ENCODE data around the gene TYW1B. TPM values are rescaled to one million over a fixed set of nuclear protein-coding genes. Genes with fewer than 3 reads are reported as not detected.
"Not testable (repeated sequence)": the region's sequence is repeated elsewhere in the genome, so short reads cannot be mapped to it uniquely, and the experiment has no call there.

Gene TYW1B
- total RNA-seq, 1 donor from 2014 or later: 2.3 TPM

DNA sequence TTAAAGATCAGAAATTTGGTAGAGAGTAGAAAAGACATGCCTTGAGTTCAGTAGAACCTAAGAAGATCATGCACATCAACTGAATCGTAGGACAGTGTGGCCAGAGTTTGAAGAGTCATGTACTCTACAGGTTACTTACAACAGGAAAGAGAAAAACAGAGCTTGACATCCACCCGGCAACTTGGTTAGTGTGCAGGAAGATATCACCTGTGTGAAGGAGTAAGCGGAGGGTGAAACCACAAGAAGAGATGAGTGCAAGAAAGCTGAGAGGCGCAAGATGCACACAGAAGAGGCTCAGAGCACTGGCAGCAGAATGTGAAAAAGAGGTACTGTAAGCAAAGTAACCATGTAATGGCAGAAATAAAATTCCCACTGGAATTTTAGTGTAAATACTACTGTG lies 179.4 kb downstream of the TYW1B start:
- H3K9me3 Mint-ChIP-seq (ENCODE audit: unreplicated experiment); H3K27me3 Mint-ChIP-seq (ENCODE audit: unreplicated experiment); H3K27ac Mint-ChIP-seq (ENCODE audit: unreplicated experiment); H3K4me1 Mint-ChIP-seq (ENCODE audit: unreplicated experiment); H3K36me3 Mint-ChIP-seq (ENCODE audit: unreplicated experiment); DNase-seq (ENCODE audit: extremely low spot score, unreplicated experiment); H3K4me3 Mint-ChIP-seq (ENCODE audit: unreplicated experiment): not testable (repeated sequence)

DNA sequence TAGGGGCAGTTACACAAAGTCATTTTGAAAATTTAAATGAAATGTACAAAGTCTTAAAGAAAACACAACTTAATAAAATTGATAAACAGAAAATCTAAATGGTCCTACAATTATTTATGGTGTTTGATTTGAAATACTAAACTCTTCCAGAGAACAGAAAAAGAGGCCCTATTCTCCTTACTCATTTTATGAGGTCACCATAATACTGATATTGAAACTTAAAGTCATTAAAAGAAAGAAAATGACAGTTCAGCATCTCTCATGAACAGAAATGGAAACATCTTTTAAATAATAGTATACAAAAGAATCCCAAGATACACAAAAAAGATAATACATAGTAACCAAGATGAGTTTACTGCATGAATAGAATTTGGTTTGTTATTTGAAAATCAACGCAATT lies 184.3 kb downstream of the TYW1B start:
- H3K4me3 Mint-ChIP-seq (ENCODE audit: unreplicated experiment); H3K27ac Mint-ChIP-seq (ENCODE audit: unreplicated experiment); DNase-seq (ENCODE audit: extremely low spot score, unreplicated experiment); H3K9me3 Mint-ChIP-seq (ENCODE audit: unreplicated experiment); H3K36me3 Mint-ChIP-seq (ENCODE audit: unreplicated experiment); H3K4me1 Mint-ChIP-seq (ENCODE audit: unreplicated experiment); H3K27me3 Mint-ChIP-seq (ENCODE audit: unreplicated experiment): not testable (repeated sequence)

DNA sequence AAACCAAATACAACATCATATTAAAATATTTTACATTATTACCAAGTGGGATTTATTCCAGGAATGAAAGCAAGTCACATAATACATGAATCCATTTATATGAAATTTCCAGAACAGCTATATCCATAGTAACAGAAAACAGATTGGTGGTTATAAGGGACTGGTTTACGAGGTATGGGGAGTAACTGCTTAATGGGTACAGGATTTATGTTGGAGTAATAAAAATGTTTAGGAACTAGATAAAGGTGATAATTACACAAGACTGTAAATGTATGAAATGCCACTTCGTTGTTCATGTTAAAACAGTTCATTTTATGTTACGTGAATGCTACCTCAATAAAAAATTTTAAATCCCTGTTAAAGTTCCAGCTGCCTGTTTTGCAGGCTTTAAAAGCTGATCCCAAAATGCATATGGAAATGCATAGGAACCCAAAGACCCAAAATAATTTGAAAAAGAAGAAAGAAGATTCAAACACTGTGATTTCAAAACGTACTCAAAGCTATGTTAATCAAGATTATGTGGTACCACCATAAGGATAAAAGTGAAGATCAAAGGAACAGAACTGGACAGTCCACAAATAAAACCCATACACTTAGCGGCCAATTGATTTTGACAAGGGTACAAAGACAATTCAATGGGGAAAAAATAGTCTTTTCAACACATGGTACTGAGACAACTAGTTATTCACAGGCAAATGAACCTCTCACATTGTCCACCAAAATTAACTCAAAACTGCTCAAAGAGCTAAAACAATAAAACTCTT lies 186.3 kb downstream of the TYW1B start:
- H3K27me3 Mint-ChIP-seq (ENCODE audit: unreplicated experiment); H3K36me3 Mint-ChIP-seq (ENCODE audit: unreplicated experiment); H3K4me3 Mint-ChIP-seq (ENCODE audit: unreplicated experiment); H3K9me3 Mint-ChIP-seq (ENCODE audit: unreplicated experiment); H3K4me1 Mint-ChIP-seq (ENCODE audit: unreplicated experiment); H3K27ac Mint-ChIP-seq (ENCODE audit: unreplicated experiment); DNase-seq (ENCODE audit: extremely low spot score, unreplicated experiment): not testable (repeated sequence)

DNA sequence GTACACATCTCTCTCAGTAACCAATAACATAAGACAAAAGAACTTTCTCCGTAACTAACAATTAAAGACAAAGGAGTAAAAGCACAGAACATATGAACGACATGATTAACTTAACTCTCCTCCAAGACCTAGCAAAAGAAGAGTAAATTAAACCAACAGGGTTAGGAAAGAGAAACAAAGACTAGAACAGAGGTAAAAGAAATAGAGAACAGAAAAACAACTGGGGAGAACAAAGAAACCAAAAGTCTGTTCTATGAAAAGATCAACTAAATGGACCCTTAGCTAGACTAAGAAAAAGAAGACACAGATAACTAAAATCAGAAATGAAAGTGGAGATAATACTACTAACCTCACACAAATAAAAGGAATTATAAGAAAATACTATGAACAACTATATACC lies 187.3 kb downstream of the TYW1B start:
- H3K4me3 Mint-ChIP-seq (ENCODE audit: unreplicated experiment); H3K4me1 Mint-ChIP-seq (ENCODE audit: unreplicated experiment); H3K27me3 Mint-ChIP-seq (ENCODE audit: unreplicated experiment); H3K27ac Mint-ChIP-seq (ENCODE audit: unreplicated experiment); H3K36me3 Mint-ChIP-seq (ENCODE audit: unreplicated experiment); DNase-seq (ENCODE audit: extremely low spot score, unreplicated experiment); H3K9me3 Mint-ChIP-seq (ENCODE audit: unreplicated experiment): not testable (repeated sequence)

DNA sequence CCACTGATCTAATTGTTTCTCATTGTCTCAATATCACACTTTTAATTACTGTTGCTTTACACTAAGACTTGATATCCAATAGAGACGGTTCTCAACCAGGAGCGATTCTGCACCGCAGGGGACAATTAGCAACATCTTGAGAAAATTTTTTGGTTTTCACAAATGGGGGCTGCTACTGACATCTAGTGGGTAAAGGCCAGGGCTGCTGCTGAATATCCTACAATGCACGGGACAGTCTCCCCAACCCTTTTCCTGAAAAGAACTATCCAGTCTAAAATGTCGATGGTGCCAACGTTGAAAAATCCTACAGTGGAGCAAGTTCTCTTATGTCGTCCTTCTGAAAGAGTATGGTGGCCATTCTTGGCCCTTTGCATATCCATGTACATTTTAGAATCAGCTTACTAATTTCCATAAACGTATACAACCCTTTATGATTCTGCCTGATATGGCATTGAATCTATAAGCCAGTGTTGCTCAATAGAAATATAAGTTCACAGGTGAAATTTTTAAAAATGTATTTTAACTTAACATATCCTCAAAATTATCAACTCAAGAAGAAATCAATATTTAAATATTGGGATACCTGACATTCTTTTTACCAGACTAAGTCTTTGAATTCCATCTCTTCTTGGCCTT lies 192.6 kb downstream of the TYW1B start:
- not testable (repeated sequence) for H3K27me3 Mint-ChIP-seq (ENCODE audit: unreplicated experiment); H3K4me1 Mint-ChIP-seq (ENCODE audit: unreplicated experiment); DNase-seq (ENCODE audit: extremely low spot score, unreplicated experiment); H3K36me3 Mint-ChIP-seq (ENCODE audit: unreplicated experiment); H3K4me3 Mint-ChIP-seq (ENCODE audit: unreplicated experiment); H3K27ac Mint-ChIP-seq (ENCODE audit: unreplicated experiment); H3K9me3 Mint-ChIP-seq (ENCODE audit: unreplicated experiment)
- TF ChIP-seq, protein P1, sequence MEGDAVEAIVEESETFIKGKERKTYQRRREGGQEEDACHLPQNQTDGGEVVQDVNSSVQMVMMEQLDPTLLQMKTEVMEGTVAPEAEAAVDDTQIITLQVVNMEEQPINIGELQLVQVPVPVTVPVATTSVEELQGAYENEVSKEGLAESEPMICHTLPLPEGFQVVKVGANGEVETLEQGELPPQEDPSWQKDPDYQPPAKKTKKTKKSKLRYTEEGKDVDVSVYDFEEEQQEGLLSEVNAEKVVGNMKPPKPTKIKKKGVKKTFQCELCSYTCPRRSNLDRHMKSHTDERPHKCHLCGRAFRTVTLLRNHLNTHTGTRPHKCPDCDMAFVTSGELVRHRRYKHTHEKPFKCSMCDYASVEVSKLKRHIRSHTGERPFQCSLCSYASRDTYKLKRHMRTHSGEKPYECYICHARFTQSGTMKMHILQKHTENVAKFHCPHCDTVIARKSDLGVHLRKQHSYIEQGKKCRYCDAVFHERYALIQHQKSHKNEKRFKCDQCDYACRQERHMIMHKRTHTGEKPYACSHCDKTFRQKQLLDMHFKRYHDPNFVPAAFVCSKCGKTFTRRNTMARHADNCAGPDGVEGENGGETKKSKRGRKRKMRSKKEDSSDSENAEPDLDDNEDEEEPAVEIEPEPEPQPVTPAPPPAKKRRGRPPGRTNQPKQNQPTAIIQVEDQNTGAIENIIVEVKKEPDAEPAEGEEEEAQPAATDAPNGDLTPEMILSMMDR (IDR thresholded peaks at IDR 0.05): peak; percentile 62

DNA sequence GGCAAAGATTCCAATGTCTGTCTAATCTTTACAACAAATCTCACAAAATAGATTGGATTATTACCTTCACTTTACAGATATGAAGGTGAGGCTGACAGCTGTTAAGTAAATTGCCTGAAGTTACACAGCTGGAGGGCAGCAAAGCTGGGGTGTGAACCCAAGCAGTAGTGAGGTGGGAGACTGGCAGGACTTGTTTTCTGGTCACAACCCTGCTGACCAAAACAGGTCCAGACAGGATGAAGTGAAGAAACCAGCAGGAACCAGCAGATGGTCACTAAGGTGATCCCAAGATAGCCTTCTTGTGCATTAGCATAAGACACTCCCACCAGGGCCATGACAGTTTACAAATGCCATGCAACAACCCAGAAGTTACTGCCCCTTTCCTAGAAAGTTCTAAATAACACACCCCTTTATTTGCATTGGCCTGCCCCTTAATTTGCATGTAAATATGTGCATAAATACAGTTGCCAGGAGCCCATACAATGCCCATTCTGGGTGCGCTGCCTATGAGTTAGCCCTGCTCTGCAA lies 195.2 kb downstream of the TYW1B start:
- H3K4me1 Mint-ChIP-seq (ENCODE audit: unreplicated experiment); H3K9me3 Mint-ChIP-seq (ENCODE audit: unreplicated experiment); H3K36me3 Mint-ChIP-seq (ENCODE audit: unreplicated experiment); H3K4me3 Mint-ChIP-seq (ENCODE audit: unreplicated experiment); H3K27me3 Mint-ChIP-seq (ENCODE audit: unreplicated experiment); H3K27ac Mint-ChIP-seq (ENCODE audit: unreplicated experiment); DNase-seq (ENCODE audit: extremely low spot score, unreplicated experiment): not testable (repeated sequence)

DNA sequence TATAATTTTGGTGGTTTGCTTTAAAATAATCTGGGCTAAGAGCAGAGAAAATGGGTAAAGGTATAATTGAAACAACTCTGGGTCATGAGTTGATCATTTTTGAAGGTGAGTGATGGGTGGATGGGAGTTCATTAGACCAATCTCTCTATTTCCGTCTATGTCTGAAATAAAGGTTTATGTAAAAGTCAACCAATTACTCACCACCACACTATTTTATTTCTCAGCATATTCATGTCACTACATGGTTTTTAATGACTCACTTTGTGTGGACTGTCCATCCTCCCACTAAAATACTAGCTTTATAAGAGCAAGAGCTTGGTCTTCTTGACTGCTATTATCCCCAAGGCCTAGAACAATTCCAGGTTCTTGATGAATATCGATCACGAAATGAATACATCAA lies 199.6 kb downstream of the TYW1B start:
- not testable (repeated sequence) for H3K4me3 Mint-ChIP-seq (ENCODE audit: unreplicated experiment); H3K27me3 Mint-ChIP-seq (ENCODE audit: unreplicated experiment); DNase-seq (ENCODE audit: extremely low spot score, unreplicated experiment); H3K27ac Mint-ChIP-seq (ENCODE audit: unreplicated experiment); H3K36me3 Mint-ChIP-seq (ENCODE audit: unreplicated experiment); H3K4me1 Mint-ChIP-seq (ENCODE audit: unreplicated experiment); H3K9me3 Mint-ChIP-seq (ENCODE audit: unreplicated experiment)

DNA sequence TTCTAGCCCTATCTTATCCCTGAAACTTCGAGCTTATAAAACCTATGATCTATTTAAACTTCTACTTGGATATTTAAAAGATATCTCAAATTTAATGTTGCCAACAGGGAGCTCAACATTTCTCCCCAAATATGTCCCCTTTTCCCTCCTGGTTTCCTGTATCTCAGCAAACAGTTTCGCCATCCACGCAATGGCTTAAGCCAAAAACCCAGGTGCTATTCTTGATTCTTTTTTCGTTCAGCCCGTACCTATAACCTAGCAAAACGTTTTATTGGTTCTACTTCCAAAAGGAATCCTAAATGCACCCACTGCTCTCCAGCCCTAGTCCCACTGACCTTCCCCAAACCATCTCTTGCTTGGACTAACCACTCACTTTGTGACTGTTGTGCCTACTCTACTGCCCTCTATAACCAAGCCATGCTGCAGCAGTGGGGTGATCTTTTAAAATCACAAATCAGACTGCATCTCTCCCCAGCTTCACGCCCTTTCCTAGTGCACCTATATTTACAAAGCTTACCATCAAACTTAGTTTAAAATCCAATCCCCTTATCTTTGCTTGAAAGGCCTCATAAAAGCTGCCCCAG lies 201.5 kb downstream of the TYW1B start:
- not testable (repeated sequence) for H3K27ac Mint-ChIP-seq (ENCODE audit: unreplicated experiment); H3K4me3 Mint-ChIP-seq (ENCODE audit: unreplicated experiment); H3K36me3 Mint-ChIP-seq (ENCODE audit: unreplicated experiment); H3K4me1 Mint-ChIP-seq (ENCODE audit: unreplicated experiment); DNase-seq (ENCODE audit: extremely low spot score, unreplicated experiment); H3K9me3 Mint-ChIP-seq (ENCODE audit: unreplicated experiment); H3K27me3 Mint-ChIP-seq (ENCODE audit: unreplicated experiment)

DNA sequence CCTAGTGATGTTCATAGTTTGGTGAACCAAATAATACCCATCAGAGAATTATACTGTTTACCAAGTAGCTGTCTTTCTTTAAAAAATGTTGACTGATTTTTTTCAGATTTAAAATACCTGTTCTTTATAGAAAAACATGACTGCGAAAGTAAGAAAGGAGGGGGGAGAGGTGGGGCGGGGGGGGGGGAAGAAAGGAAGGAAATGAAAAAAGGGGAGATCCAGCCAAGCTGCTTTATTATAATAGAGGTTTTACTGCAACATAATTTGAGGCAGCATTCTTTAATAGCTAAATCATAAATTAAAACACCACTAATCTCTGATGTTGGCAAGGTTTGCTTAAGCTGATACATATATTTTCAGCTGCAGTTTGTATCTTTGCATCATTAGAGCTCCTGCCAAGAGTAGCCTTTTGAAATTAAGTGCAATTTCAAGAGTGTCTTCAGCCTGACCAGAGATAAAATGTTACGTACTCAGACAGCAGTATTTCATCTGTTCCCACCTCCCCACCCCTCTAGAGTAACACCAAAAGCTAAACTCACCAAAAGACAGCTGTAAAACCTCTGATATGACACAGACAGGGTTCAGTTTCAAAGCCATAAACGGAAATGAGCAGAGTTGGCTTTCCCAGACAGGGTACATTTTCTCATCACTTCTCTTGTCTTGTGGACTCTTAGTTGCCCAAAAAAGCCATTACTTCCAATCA lies 202.1 kb downstream of the TYW1B start:
- not testable (repeated sequence) for H3K27me3 Mint-ChIP-seq (ENCODE audit: unreplicated experiment); DNase-seq (ENCODE audit: extremely low spot score, unreplicated experiment); H3K4me3 Mint-ChIP-seq (ENCODE audit: unreplicated experiment); H3K27ac Mint-ChIP-seq (ENCODE audit: unreplicated experiment); H3K9me3 Mint-ChIP-seq (ENCODE audit: unreplicated experiment); H3K36me3 Mint-ChIP-seq (ENCODE audit: unreplicated experiment); H3K4me1 Mint-ChIP-seq (ENCODE audit: unreplicated experiment)
